Measurements from ENCODE around the gene LSM8.
"Not testable (repeated sequence)": the region's sequence is repeated elsewhere in the genome, so short reads cannot be mapped to it uniquely, and the experiment has no call there.

The LSM8 gene

DNA sequence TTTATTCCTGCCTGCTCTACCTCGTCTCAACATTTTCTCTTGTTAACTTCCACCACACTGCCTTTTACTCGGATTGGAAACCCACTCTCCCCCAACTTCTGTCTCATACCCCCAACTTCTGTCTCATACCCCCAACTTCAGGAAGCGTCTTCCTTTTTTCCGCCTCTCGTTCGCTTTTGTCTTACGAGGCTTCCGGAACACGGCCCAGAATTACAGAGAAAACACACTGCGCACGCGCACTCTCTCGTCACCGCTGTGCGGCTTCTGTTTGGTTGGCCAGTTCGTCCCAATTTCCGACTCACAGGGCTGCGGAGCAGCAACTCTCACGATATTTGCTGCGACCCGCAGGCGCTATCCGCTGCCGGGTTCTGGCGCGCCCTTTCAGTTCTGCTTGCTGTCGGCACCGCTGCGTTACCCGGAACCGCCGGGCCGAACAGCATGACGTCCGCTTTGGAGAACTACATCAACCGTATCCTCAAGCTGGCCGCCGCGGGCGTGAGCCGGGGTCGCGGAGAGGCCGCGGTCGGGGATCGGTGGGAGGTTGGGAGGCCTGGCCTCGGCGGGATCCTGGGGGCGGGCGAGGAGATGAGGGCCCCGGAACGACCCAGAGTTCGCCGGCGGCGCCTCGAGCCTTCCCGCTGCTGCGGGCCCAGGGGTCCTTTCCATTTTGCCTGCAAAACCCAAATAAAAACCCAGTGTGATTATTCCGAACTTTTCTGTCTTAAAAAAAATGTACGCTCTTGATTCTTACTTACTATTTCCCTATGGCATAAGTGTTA lies at the start of gene LSM8:
LSM8 (plus strand) TSS at position 379 of the 779 bp plus-strand sequence; CDS start at position 439, 60 bp downstream.
- DNase-seq: peak; percentile 99

DNA sequence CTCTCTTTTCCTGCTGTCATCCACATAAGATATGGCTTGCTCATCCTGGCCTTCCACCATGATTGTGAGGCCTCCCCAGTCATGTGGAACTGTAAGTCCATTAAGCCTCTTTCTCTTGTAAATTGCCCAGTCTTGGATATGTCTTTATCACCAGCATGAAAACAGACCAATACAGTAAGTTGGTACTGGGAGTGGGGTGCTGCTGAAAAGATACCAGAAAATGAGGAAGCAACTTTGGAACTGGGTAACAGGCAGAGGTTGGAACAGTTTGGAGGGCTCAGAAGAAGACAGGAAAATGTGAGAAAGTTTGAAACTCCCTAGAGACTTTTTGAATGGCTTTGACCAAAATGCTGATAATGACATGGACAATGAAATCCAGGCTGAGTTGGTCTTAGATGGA lies 49.5 kb upstream of the LSM8 start:
- not testable (repeated sequence) for DNase-seq

DNA sequence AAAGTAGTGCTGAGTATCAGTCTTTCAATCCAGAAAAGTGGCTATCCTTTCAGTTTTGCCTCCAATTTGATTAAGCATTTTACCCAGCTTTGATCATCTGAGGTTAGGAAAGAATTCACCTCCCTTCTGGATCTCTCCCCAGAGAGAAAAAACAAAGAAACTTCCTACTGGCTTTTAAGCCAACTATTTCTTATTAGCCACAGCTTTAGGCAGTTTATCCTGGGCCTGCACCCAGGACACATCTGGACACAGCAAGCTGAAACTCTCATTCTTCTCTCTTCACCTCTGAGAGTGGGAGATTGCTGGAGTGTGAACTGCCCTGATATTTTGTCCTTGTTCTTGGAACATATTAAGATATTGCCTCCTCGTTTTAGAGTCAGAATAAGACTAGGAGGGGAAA lies 43.5 kb upstream of the LSM8 start:
- DNase-seq: no peak

DNA sequence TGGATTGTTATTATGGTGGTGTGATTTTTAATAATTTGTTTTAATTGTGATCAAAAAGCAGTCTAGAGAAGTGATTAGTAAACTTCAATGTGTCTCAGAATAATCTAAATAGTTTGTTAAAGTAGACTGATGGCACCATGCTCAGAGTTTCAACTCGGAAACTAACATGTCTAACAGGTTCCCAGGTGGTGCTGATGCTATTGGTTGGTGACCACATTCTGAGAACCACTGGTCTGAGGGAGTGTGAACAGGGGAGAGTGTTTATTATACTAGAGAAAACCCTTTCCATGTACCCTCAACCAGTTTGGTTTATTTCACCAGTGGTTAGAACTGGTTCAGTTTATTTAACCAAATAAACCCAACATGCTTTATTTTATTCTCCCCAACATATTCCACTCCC lies 42.0 kb upstream of the LSM8 start:
- DNase-seq: no peak

DNA sequence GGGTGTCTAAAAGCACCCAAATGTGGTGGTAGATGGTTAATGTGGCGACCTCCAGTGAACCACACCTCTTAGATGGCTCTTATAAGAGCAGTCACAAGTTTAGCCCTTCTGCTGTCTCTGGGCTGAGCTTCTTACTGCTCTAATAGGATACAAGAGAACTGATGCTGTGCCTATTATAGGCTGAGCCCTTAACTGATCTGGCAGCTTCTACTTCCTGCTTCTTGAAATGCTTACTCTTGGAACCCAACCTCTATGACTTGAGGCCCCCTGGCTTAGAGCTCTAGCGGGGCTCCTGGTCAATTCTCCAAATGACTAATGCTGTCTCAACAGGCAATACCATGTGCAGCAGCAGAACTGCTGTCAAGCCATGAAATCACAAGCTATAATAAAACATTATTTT lies 35.0 kb upstream of the LSM8 start:
- no peak for DNase-seq

GRCh38 chr7:118149394-118149793 lies 34.6 kb upstream of the LSM8 start:
- no peak for DNase-seq

DNA sequence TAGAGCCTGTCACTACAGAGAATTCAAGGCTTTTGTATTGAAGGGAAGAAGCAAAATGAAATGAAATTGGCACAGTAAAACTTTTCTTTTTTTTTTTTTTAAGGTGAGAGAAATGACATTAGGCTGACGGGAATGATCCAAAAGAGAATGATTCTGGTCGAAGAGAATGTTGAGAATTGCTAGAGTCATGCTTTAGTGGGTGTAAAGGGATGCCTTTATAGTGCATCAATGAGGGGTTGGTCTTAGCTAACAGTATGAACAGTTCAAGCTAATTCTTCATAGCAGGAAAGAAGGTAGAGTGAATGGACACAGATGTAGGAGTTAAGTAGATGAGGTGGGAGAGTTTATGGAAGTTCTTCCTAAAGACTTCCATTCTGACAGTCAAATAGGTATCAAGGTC lies 32.3 kb upstream of the LSM8 start:
- DNase-seq: no peak

- DNase-seq: no peak
These were observed 31.8 kb upstream of the LSM8 start for GRCh38 chr7:118152149-118152548.

- no peak for DNase-seq
These were observed 31.3 kb upstream of the LSM8 start for GRCh38 chr7:118152654-118153053.

DNA sequence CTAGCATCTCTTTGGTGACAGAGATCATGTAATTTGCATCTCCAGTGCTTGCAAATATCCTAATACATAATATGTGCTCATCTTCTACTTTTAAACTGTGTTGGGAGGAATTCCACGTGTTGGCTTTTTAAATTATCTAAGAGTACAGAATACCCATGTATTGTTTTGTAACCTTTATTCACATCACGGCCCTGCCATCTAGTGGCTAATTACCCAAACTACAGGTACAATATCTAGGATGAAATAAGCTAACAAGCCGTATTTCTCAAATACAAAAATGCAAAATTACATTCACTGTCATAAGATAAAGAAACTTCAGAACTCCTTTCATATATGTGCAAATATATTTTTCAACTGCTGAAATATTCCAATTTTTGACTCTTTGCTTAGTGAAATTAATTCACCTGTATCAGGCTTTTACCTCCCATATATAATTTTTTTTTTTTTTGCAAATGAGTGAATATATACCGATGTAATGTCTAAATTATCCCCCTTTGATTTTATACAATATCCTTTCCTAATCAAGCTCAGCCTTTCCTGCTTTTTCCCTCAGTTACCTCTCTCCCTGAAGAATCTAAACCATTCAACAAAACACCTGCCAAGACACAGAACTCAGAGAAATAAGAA lies 30.3 kb upstream of the LSM8 start:
- DNase-seq: no peak

GRCh38 chr7:118158766-118159165 lies 25.2 kb upstream of the LSM8 start:
- no peak for DNase-seq

GRCh38 chr7:118169146-118169545 lies 14.8 kb upstream of the LSM8 start:
- no peak for DNase-seq

GRCh38 chr7:118175740-118176139 lies 8.2 kb upstream of the LSM8 start:
- no peak for DNase-seq

DNA sequence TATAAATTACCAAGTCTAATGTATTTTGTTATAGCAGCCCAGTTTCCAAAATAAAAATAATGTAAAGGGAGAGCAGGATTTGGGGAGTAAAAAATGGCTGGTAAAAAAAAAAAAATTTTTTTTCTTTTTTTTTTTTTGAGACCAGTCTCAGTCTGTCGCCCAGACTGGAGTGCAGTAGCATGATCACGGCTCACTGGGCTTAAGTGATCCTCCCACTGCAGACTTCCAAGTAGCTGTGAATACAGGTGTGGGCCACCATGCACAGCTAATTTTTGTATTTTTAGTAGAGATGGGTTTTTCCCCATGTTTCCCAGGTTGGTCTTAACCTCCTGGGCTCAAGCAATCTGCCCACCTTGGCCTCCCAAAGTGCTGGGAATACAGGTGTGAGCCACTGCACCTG lies 4.8 kb upstream of the LSM8 start:
- DNase-seq: no peak

GRCh38 chr7:118182593-118183427 lies 1.2 kb upstream of the LSM8 start:
- peak; percentile 45 for DNase-seq

DNA sequence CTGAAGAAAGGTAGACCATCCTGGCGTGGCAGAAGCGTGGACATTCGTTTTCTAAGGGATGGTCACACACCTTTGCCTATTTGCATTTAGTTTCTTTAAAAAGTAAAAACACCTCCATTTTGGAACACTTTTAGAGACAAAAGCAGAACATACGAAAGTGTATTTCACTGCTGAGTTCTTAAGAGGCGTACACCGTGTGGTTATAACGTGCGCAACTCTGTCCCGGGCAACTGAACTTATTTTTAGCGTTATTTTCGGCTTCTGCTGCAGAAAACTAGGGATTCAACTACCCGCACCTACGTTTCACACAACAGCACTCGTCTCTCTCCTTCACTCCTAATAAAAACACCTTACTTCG lies 557 bp upstream of the LSM8 start:
- DNase-seq: no peak

GRCh38 chr7:118184565-118184940 lies 589 bp downstream of the LSM8 start:
- no peak for DNase-seq

- DNase-seq: no peak
These were observed 1.3 kb downstream of the LSM8 start for GRCh38 chr7:118185163-118185860.

- DNase-seq: no peak
These were observed 2.5 kb downstream of the LSM8 start for GRCh38 chr7:118186501-118186900.

DNA sequence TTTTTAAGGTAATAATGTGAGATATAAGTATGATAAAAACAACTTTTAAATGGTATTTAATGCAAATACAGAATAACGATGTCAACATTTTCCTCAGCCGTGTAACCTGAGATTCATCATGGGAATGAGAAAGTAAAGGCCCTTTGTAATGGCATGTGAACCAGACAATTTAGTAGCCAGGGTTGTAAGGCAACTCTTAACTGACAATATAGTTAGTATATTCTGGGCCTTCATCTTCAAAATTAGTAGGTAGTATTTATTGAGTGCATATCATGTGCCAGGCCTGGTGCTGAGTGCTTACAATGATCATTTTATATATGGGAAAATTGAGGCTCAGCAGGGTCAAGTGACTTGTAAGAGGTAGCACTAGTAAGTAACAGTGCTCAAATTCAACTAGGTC lies 10.6 kb downstream of the LSM8 start:
- DNase-seq: no peak

DNA sequence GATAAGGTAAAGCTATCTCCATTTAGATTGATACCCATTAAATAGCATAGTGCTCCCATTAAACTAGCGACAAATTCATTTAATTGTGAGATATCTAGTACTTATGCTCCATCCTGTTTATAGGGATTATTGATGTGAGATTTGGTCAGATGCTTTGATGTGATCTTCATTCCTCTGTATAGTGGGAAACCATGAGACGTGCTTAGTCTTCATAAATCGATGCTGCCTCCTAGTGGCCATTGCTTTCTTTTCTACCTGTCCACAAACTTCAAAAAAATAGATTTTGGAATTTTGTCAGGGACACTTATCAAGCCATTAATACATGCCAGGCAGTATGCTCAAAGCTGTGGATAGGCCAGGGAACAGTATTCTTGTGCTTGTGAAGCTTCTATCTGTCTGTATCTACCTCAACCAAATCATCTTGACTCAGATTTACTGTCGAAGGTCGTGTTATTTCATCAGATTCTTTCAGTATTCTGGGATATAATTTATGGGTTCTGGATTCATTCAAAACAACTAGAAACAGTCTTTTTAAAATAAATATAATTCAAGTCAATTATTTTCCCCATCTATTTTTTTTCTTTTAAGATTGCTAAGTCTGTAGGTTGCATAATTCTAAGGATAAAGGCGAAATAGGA lies 12.0 kb downstream of the LSM8 start:
- peak; percentile 69 for DNase-seq

DNA sequence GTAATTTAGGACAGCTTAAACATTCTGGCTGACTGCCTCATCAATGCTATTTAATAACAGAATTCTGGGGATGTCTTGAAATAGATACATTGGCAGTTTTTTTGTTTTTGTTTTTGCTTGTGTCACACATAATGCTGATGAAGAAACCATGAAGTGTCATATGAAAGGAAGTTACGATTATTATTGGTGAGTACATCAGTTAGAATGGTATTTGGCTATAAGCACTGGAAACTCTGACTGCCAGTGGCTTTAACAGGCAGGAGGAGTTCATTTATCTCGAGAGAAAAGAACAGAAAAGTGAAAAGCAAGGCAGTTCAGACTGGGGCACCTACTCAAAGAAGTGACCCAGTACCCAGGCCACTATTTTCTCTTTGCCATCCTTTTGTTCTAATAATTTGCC lies 18.1 kb downstream of the LSM8 start:
- DNase-seq: no peak
